ENCODE measurements around the gene MYBPHL.

DNA sequence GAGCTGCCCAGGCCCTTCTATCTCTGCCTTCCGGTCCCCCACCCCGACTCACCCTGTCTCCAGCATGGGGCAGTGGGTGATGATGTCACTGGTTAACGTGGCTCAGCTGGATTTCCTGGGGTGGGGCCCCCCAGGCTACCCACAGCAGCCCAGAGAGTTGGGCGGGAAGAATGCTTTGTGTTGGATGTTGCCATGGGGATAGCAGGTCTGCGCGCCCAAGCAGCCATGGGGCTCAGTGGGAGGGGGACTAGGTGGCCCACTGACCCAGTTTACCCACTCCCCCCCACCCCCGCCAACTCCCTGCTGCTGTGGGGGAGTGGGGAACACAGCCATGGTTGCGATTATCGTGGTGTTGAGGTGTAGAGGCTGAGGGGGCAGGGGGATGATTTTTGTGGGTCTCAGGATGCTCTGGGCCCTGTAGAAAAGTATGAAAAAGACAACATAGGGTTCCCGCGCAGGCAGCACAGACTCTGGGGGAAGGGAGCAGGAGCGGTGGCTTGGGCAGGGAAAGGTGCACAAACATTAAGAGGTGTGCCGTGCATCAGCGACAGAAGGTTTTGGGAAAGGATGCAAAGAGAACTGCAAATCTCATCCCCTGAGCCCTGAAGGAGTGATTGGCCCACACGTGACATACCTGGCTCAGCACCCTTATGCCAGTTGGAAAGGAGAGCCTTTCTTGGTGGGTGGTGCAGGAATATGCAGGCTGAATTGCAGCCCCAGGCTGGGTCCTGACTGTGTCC is 49.0 kb downstream of the MYBPHL start:
- TF ChIP-seq, protein P1, sequence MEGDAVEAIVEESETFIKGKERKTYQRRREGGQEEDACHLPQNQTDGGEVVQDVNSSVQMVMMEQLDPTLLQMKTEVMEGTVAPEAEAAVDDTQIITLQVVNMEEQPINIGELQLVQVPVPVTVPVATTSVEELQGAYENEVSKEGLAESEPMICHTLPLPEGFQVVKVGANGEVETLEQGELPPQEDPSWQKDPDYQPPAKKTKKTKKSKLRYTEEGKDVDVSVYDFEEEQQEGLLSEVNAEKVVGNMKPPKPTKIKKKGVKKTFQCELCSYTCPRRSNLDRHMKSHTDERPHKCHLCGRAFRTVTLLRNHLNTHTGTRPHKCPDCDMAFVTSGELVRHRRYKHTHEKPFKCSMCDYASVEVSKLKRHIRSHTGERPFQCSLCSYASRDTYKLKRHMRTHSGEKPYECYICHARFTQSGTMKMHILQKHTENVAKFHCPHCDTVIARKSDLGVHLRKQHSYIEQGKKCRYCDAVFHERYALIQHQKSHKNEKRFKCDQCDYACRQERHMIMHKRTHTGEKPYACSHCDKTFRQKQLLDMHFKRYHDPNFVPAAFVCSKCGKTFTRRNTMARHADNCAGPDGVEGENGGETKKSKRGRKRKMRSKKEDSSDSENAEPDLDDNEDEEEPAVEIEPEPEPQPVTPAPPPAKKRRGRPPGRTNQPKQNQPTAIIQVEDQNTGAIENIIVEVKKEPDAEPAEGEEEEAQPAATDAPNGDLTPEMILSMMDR (IDR thresholded peaks at IDR 0.05) = no peak
- TF ChIP-seq POLR2A (IDR thresholded peaks at IDR 0.05) = no peak

All from right lobe of liver (tissue), 4 donors.